Hippocampal formation (tissue), 2 donors: Measurements from ENCODE around the gene FIGN.
A peak's percentile ranks its signal among the peaks of the same experiment; 100 is the strongest.

Source experiments
- DNase-seq, 2 donors: peaks; one replicate each; lab custom pipeline; 2025; lab: John Stamatoyannopoulos, UW

FIGN gene

DNA sequence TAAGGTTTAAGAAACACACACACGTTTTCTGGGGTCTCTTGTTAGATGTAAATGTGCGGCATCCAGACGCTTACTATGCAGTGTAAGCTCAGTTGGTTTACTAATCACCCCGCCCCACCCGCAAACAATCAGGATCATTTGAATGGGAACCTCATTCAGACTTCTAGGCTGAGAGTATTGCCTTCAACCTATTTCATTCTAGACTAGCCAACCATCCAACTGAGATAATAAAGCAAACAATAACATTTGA is 1.3 kb upstream of the FIGN start:
- no peak for DNase-seq

DNA sequence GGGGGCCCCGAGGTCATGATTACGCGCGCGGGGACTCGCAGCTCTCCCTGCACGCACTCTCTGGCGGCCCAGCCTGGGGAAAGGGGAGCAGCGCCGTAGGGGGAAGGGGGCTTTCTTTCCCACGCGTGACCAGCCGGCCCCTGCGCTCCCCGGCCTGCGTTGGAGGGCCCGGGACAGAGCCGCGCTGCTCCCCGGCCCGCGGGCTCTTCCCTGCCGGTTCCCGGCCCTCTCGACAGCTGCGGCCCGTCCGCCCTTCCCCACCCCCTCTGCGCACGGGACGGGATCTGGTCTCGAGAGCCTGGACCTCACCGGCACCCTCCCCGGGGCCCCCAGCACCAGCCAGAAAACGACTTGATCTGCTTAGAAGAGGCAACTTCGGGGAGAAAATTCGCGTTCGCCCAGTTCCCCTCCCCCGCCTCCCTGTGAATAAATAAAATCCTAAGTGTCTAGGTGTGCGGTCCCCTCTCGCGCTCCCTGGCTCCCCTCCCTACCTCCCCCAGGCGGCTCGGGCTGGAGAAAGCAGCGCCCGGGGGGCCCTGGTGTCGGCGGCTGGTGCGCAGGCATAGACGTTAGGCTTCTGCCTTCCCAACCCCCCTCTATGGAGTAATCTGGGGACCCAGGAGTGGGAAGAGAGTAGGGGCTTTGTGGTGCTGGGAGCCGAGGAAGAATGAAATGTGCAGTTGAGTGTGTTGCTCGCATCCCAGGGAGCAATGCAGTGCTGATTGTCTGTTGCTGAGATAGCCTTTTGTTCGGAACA is 803 bp upstream of the FIGN start:
- peak in 1 of 2 donors; percentile 43 for DNase-seq

DNA sequence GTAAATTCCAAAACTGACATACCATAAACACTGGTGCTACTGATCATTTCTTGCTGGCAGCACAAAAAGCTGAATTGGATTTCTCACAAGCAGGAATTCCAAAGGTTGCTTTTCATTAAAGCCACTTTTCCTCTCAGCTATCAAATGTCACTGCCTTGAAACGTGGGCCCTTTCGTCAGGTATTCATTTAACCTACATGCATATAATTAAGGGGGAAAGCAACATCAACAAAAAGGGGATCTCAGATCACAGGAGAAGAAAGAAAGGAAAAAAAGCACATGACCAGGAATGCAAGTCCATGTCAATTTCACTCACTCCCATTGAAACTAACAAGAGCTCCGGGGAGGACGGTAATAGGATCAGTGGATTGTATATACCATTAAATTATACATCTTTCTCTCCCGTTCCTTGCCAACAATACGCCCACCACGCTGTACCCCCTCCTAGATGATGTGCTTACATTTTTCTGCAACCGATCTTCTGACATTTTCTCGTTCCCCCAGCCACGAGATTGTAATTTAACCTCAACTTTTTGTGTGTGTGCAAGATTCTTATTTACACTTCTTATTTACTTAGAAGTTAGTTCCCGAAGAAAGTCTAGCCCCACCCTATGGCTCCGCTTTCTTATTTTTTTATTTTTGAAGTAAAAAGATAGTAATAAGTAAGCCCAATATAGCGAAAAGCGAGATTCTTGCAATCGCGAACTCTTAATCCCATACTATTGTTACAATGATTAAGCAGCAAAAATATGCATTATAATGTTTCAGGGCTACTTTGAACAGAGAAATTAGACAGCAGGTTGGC is 725 bp downstream of the FIGN start:
- peak in 1 of 2 donors; percentile 77 for DNase-seq

DNA sequence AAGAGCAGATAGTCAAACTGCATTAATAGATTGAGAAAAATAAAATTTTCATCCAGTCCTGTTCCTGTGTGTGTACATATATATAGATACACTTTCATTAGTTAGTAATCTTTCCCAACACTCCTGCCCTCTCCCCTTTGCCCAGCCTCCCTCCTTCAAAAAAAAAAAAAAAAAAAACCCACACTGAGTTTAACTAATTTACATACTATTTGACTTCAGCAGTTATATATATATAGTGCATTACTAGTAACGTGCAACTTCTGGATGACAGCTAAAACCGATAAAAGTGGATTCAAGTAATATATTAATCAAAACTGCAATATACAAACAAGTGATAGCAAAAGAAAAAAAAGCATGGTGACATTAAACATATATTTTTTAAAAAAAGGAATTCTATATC is 1.4 kb downstream of the FIGN start:
- DNase-seq = no peak

DNA sequence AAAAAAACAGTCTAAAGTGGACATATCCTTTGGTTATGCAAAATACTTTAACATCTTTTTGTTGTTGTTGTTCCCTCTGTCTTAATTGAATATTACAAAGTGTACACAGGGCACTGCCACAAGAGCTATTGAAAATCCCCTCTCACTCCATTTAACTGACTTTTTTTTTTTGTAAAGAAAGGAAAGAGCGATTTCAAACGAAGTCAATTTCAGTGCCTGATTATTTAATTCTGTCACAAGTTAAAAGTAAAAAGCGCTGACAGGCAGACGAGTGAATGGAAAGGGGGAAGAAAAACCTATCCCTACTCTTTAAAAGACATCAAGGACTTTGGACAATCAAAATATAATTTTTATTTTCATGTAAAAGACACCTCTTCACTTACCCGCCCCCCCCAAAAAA is 1.9 kb downstream of the FIGN start:
- DNase-seq = peak in 1 of 2 donors; percentile 50

DNA sequence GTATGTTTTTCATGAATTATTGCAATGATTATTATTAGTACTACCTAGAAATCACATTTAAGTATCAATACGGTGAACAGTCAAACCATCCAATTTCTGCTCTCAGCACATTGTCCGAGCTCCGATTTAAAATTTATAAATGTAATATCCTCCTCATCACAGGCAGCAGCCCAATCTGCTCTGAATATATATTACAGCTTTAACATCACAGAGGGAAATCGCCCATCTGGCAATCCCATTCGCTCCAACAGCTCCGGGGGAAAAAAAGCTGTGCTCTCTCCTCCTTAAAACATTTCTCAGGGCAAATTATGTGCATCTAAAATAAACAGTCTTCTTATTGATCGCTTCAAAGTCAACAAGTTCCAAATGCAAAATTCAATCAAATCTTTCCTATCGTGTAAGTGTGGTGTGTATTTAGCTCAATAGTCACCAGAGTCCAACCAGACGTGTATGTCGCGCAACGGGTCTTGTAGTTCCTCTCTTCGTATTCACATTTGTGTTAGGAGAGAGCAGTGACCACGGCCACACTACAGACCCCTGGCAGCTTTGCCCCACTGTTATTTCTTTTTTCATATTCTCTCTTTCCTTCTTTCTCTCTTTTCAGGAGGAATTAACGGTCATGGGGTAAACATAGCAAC is 2.4 kb downstream of the FIGN start:
- DNase-seq = peak in 1 of 2 donors; percentile 79

DNA sequence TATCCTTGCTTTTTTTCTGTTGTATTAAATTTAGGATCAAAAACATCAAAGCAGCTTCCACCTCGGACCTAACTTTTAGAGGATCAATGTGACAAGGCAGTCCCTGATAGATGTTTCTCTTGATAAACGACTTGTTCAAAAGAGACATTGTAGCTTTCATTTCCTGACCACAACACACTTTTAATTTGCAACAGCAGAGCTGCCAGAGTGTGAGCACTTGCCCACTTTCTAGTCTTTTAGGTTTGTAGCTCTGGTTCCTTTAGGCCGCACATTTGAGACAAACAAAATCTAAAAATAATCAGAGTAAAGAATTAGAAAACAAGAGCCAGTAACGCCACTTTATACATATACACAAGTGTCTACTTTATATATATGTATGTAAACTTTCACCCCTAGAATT is 3.1 kb downstream of the FIGN start:
- peak in 1 of 2 donors; percentile 77 for DNase-seq

DNA sequence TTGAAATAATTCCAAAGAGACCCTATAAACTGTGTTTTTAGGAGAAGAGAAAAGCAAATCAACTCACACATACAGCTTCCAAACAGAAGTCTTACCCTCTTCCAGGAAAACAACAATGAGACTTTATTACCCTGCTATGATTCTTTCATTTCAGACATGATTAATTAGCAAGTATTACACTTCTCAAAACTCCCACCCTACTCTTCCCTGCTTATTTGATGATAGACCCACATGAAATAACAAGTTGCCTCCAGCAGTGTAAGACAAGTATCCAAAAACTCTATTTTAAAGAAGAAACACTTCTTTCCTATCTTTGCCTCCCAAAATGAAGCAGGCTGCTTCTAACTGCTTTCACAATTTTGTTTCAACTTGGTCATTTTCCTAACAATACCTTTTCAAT is 4.1 kb downstream of the FIGN start:
- peak in 1 of 2 donors; percentile 69 for DNase-seq

DNA sequence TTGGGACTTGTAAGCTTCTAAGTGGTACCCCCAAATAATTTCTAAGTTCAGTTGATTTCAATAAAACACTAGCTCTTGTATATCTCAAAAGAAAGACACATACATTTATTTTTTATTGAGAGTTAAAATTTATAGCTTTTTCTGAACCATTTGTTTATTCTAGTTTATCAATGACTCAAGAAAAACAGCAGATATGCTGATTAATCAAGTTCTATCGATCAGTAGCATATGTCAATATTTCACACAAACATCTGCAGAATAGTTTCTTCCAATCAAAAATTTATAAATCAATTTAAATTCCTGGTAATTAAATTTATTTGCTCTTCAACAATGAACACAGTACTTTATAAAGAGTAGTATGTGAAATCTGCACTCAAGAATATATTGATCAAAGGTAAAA is 5.3 kb downstream of the FIGN start:
- DNase-seq = no peak

DNA sequence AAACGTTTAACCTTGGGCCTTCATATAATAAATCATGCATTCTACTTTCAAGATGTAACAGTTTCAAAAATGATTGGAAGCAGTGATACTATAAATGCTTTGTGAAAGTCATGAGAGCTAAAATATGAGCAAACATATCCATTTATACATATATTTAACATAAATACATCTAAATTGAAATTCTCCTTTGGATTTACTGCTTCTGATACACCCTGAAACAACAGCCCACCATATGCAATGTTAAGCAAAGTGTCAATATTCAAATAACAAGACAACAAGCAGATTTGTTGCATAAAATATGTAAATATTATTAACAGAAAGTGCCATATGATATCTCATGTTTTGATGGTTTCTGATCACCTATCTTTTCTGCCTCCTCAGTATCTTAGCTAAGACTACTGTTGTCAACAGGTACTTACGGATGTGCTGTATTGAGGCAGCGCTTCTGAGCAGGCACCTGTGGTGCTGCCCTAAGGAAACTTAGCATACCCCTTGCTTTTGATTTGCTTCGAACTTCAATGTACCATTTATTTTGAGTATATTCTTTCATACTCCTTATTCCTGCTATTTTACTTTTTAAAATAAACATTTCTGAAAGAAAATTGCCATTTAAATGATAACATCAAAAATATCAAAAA is 6.1 kb downstream of the FIGN start:
- no peak for DNase-seq

DNA sequence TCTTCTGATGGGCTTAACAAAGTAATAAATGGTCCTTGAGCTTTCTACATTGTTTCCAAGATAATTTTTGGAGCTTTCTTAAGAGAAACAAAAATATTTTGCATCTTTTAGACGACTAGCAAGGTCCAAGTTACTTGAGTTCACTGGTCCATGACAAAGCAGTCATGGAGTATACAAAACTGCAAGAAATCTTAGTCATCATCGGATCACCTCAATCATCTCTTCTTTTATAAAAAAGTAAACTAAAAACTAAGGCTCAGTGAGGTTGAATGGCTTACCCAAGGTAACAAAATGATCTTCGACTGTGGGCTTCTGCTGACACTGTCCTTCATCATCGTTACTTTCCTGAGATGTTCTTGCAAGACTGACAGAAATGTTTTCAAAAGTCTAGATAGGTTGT is 11.9 kb downstream of the FIGN start:
- DNase-seq = no peak

DNA sequence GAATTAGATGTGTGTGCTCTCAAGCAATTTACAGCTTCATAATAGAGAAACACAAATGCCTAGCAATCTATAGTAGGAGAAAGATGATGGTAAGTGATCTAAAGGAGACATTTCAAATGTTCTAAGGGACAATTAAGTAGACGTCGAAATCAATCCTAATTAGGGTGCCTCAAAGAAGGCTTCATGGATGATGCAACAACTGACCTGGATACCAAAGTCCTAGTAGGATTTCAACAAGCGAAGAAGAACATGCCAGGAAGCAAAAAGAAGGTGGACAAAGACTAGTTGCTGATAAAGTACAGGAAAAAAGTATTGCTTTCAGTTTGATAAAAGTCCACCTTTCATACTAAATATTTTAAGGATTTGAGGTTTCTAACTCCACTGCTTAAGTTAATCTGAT is 12.5 kb downstream of the FIGN start:
- no peak for DNase-seq

DNA sequence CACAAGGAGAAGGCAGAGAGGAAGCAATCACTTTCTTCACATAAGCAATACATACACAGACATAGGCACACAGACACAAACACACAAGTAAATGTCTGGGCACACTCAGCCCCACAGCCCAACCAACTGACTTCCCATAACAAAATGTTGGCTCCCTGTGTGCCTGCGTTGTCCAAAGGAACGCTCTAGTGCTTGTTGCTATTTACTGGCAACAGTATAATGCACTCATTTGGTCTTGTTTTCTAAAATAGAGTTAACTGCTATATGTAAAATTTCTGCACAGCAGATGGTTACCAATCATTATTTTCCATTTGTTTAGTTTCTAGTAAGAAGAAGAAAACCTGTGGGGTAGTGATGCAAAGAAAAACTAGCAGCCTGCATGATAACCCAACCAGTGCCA is 16.5 kb downstream of the FIGN start:
- no peak for DNase-seq

DNA sequence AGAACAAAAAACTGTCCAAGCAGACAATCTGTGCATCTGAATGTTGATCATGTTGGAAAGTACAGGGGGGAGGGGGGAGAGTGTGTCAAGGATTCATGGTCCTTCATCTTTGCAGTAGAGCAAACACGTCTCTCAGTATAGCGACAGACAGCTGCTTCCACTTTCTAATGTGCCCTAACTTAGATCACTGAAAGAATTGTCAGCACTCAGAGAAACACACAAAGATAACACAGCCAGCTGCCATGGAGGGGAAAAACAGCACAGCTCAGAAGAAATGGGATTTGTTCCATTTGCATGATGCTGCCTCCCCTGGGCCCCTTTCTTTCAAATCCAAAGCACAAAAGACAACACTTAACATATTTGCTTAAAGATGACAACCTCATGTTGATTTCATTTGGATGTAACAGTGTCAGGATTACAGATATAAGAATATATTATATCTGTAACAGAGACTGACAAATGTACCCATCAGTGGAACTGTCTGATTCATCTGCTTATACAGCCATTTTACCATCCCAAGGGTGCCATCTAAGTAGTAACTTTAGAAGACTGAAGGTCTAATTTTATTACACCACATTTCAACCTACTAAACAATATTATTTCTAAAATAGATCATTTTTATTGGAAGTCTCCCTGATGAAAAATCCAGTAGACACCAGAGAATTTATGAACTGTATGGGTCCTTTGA is 17.7 kb downstream of the FIGN start:
- peak; percentile 38 to 40 for DNase-seq

DNA sequence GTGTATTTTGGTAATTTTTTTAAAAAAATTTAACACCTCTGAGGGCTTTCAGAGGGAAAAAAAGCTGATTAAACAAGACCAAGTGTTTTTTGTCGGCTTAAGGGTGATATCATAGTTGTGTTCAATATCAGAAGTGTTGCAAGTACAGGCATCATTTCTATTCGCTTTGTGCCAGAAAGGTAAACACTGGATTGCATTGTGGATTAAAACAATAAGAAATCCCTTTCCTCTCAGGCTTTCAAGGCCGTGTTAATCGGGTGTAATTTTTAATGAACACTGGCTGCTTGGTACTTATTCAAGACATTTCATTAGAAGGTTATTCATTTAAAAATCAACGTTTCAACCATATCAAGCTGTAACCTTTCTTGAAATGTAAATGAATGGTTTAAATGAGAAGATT is 18.3 kb downstream of the FIGN start:
- DNase-seq = no peak

DNA sequence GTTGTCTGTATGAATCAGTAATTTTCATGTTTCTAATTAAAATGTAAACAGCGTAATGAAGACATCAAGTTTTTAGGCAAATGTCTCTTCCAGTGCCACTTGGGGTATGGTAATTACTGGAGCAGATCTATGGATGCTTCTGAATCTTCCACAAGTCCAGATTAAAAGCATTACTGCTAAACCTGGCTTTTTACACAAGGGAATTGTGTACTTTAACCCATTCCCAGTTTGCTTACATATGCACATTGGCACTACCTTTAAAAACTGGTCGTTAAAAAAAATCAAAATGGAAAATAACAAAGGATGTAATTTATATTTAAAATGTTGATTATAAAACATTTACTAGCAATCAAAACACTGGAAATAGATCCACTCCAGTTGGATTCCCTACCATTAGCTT is 19.7 kb downstream of the FIGN start:
- no peak for DNase-seq

DNA sequence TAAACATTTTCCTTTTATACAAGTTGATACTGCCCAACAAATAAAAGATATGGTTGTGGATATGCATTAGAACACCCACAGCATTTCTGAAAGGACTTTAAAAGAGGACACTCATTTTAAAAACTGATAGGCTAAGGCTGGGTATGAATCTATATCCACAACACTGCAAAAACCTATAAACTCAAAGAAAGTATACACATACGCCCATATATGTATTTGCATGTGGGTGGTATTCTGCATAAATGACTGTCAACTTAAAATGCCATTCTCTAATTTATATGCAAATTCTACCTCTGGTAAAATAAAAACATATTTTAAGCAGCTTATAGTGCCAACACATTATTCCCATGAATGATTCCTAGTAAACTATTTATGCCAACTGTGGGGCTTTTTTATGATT is 20.1 kb downstream of the FIGN start:
- DNase-seq = no peak

DNA sequence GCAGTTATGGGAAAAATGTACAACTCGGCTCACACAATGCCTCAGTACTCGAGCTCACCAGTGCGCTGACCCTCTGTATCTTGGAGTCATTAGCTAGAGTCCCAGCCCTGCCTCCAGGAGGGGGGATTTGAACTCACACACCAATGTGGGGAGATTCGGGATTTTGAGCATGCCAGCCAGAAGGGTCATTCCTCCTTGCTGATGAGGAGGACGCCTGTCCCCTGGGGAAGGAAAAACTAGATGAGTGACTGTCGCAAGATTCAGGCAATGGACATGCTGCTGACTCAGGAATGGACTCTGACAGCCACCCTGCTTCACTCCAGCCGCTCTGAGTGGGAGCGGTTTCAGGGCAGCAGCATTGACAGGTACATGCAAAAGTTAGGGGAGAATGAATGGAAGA is 20.6 kb downstream of the FIGN start:
- DNase-seq = peak in 1 of 2 donors; percentile 24

DNA sequence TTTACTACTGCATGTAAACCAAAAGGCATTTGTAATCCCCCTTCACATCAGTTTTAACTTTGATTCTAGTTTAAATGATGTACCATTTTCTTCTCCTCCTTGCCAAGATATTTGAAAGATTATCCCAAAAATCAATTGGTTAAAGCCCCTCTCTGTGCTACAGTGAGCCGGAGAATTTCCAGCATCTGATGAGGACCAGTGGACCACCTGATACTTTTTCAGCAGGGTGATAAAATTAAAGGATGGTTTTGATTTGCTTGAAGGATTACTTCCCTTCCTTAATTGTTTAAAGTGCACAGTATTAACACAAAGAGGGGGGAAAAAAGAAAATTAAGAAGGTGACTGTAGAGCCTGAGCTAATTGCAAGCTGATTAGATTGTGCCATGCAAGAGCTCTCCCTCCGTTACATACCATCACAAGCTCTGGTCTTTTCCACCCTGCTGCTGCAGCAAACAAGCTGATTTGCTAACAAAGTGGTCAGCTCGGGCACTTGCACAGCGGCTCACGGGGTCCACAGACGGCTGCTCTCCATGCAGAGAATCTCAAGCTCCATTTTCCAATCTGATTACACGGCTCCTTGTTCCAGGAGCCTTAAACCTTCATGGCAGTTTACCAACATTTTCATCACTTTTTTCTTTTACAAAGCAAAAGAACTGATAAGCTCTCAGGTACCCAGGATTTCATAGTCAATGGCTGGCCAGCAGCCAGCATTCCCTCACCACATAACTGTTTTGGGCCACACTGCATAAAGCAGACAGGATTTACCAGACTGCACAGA is 22.1 kb downstream of the FIGN start:
- DNase-seq = peak; percentile 33 to 70

DNA sequence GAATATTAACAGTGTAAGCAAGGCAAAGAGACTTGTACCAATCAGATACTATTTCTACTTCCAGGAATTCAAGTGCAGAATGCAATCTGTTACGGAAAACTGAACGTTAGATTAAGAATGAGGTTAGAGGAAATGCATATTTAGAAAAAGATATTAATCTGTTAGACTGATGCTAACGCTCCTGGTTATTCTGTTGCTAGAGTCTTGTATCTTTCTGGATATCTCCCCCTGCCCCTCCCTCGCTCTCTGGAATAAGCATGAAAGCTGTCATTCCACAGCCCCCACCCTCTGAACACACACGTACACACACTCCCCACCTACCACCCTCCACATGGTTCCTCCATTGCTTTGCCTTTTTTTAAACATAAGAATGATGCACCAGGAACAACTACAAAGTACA is 24.1 kb downstream of the FIGN start:
- no peak for DNase-seq

DNA sequence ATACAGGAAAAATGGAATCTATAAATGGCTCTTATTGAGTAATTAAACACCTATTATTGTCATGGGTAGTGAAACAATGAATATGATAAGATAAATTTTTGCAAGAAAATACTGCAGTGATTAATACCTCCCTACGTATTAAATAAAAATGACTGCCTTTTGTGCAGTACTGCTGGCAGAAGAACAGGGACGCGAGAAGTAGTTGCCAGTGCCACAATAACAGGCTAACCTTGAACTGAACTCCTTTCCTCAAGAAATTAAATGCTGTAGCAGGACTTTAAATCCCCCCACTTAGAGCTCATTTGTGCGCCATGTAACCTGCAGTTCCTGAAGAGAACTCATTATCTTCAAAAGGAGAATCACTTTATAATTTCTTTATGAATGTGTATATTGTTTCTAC is 24.6 kb downstream of the FIGN start:
- no peak for DNase-seq
